ENCODE measurements around the gene DTNBP1. TPM values are rescaled to one million over a fixed set of nuclear protein-coding genes. Genes with fewer than 3 reads are reported as not detected.

Gene DTNBP1
- total and polyA plus RNA-seq, 2 of the 8 experiments (the other 6 are each of a cell fraction or from before 2014, with no cell fraction given) = 13.5 to 22.1 TPM

GRCh38 chr6:15690510-15690909 is 27.7 kb upstream of the DTNBP1 start:
- H3K27me3 ChIP-seq (replicated peaks in 1 of 4; ENCODE audit: control insufficient read depth in 3 of 4, extremely low read depth in 1 of 4, insufficient read depth in 3 of 4, low read length in 3 of 4) = no peaks in the 10 kb centered on the region
- TF ChIP-seq RXRA (IDR thresholded peaks at IDR 0.05; ENCODE audit: insufficient read depth, low read depth, low read length) (no peak), USF2 (IDR thresholded peaks at IDR 0.05; ENCODE audit: low read length) (no peak), CHD2 (IDR thresholded peaks at IDR 0.05; ENCODE audit: low read length) (no peak), KDM5A (IDR thresholded peaks at IDR 0.05; ENCODE audit: low read length) (no peak), NRF1 (IDR thresholded peaks at IDR 0.05; ENCODE audit: low read depth, low read length) (no peak), HDAC2 (IDR thresholded peaks at IDR 0.05; ENCODE audit: borderline replicate concordance in 1 of 2, low read depth in 2 of 2, low read length in 2 of 2) (no peak), CHD1 (IDR thresholded peaks at IDR 0.05; ENCODE audit: low read depth, low read length) (no peak), RBBP5 (IDR thresholded peaks at IDR 0.05; ENCODE audit: borderline replicate concordance, low read depth, low read length) (no peak), BCL11A (IDR thresholded peaks at IDR 0.05; ENCODE audit: low read depth in 2 of 2, low read length in 2 of 2) (no peak), POU5F1 (IDR thresholded peaks at IDR 0.05; ENCODE audit: low read depth, low read length) (no peak), TBP (IDR thresholded peaks at IDR 0.05; ENCODE audit: low read depth, low read length) (no peak)
- no peak overlapping the region for H4K8ac ChIP-seq (ENCODE audit: extremely low read depth, insufficient read depth, low read length)
- H3K79me1 ChIP-seq (ENCODE audit: low read depth, low read length) = no peaks in the 10 kb centered on the region
- no peak overlapping the region for H4K5ac ChIP-seq (ENCODE audit: insufficient read length, low read depth, low read length)
- H3K18ac ChIP-seq (ENCODE audit: extremely low read depth, low read length) = no peak overlapping the region
- no peak overlapping the region for H2BK12ac ChIP-seq (ENCODE audit: low read depth, low read length)
- H2BK15ac ChIP-seq (ENCODE audit: low read length) = no peak overlapping the region
- H3K9me3 ChIP-seq (ENCODE audit: insufficient read depth in 2 of 2, low read depth in 1 of 2, low read length in 1 of 2) = no peaks in the 10 kb centered on the region
- no peak overlapping the region for H3K27ac ChIP-seq (ENCODE audit: low read depth, low read length)
- no peak overlapping the region for H3K56ac ChIP-seq (replicated peaks; ENCODE audit: insufficient read length, low read depth, low read length)
- ChIA-PET POLR2A (ENCODE audit: partially characterized antibody) (no interaction called here), CTCF (ENCODE audit: partially characterized antibody) (no interaction called here)
- H3K79me2 ChIP-seq (ENCODE audit: control insufficient read depth in 1 of 2, insufficient read depth in 2 of 2, low read length in 2 of 2) = no peaks in the 10 kb centered on the region
- no peak overlapping the region for H3K4me3 ChIP-seq (ENCODE audit: extremely low read depth in 1 of 4, insufficient read depth in 2 of 4, low read depth in 3 of 4, low read length in 4 of 4)
- H2AK5ac ChIP-seq (ENCODE audit: low read depth, low read length) = no peak overlapping the region
- H3K23me2 ChIP-seq (ENCODE audit: low read depth, low read length) = no peaks in the 10 kb centered on the region
- H2BK5ac ChIP-seq (ENCODE audit: low read depth, low read length) = no peak overlapping the region
- H3K4me1 ChIP-seq (replicated peaks in 1 of 4; ENCODE audit: control insufficient read depth in 3 of 4, insufficient read depth in 4 of 4, low read length in 3 of 4) = no peaks in the 10 kb centered on the region
- FAIRE-seq (no peak), DNase-seq (ENCODE audit: low read depth in 1 of 2, low spot score in 2 of 2) (no peak)
- H3K4me2 ChIP-seq (ENCODE audit: insufficient read depth in 1 of 2, low read depth in 2 of 2, low read length in 2 of 2) = no peak overlapping the region
- H2AFZ ChIP-seq (ENCODE audit: low read length) = no peak overlapping the region
- no peak overlapping the region for H2BK20ac ChIP-seq (ENCODE audit: low read length)
- no peak overlapping the region for H3K14ac ChIP-seq (ENCODE audit: insufficient read length)
- no peak overlapping the region for H2BK120ac ChIP-seq (replicated peaks; ENCODE audit: low read depth, low read length)
- no peak overlapping the region for H3K9ac ChIP-seq (replicated peaks in 1 of 4; ENCODE audit: extremely low read depth in 1 of 4, low read depth in 3 of 4, low read length in 3 of 4)
- H4K20me1 ChIP-seq (replicated peaks in 1 of 2; ENCODE audit: control insufficient read depth in 1 of 2, insufficient read depth in 2 of 2, low read length in 2 of 2) = no peaks in the 10 kb centered on the region
- H3K23ac ChIP-seq (ENCODE audit: insufficient read length) = no peak overlapping the region
- no peaks in the 10 kb centered on the region for H3K36me3 ChIP-seq (ENCODE audit: control insufficient read depth in 2 of 4, insufficient read depth in 4 of 4, low read length in 3 of 4)
- no peak overlapping the region for H4K91ac ChIP-seq (replicated peaks; ENCODE audit: insufficient read length, low read length)
- H3K4ac ChIP-seq (replicated peaks; ENCODE audit: insufficient read length, low read depth, low read length) = no peak overlapping the region
